HepG2 (cell line): ENCODE results near the gene SUV39H2. TPM values are rescaled to one million over a fixed set of nuclear protein-coding genes. Genes with fewer than 3 reads are reported as not detected.

Source experiments
- ATAC-seq: fragments of 200-7000 bp; cut with Tn5 transposase; 3 replicates; pipeline ENCODE4 v1.9.1; 2020; ENCODE audit warnings: mild to moderate bottlenecking, moderate library complexity
- BruUV-seq: library from RNA; stranded (reverse); fragments of 400-500 nt; replicated peaks from 2 replicates; lab custom pipeline; 2021; lab: Mats Ljungman, UMichigan
- CTCF ChIA-PET: fragments of 300-600 bp; formaldehyde crosslinking; extraction: SDS; loops from one replicate; lab custom pipeline; 2021; ENCODE audit warnings: low total read pairs, inconsistent platforms, low intra/inter-chr PET ratio; lab: Yijun Ruan, JAX
- POLR2A ChIA-PET: fragments of 350-600 bp; sonication (Branson Sonifier 250); formaldehyde crosslinking; loops from one replicate; lab custom pipeline; 2020; ENCODE audit warnings: antibody characterized with exemption, inconsistent platforms; lab: Yijun Ruan, JAX
- DNase-seq: peaks from one replicate; pipeline ENCODE4 v3.0.0-alpha.2; 2015; ENCODE audit warnings: low spot score
- FAIRE-seq: peaks from 3 replicates; lab custom pipeline; 2011; peaks lifted over from hg19 to GRCh38; lab: Jason Lieb, UNC
- H2AFZ ChIP-seq: one replicate; pipeline ENCODE4 v1.6.1; 2011; ENCODE audit warnings: low read length, inconsistent platforms
- H3K27ac ChIP-seq: fragments of 300-600 bp; 3 replicates; pipeline ENCODE4 v1.8.0; 2011; ENCODE audit warnings: mixed run types, mild to moderate bottlenecking, mixed read lengths, low read length, inconsistent platforms; ENCODE audit not compliant: insufficient read depth; ENCODE audit errors: extremely low read length
- H3K27me3 ChIP-seq, 2 experiments: fragments of 200-600 bp in 1 of 2; 2 replicates in 1 of 2; 3 replicates in 1 of 2; pipeline versions ENCODE4 v1.6.0 to v1.8.0; 2011; ENCODE audit warnings: low read length in 2 of 2, mild to moderate bottlenecking in 2 of 2, moderate library complexity in 2 of 2, inconsistent platforms in 1 of 2; ENCODE audit not compliant: insufficient read depth in 2 of 2, control insufficient read depth in 1 of 2
- H3K36me3 ChIP-seq, 2 experiments: fragments of 200-600 bp in 1 of 2; replicated peaks in 1 of 2; 2 replicates in 1 of 2; 3 replicates in 1 of 2; pipeline versions ENCODE4 v1.5.1 to v1.8.0; 2011; ENCODE audit warnings: low read length in 2 of 2, inconsistent platforms in 1 of 2; ENCODE audit not compliant: insufficient read depth in 2 of 2, control insufficient read depth in 1 of 2
- H3K4me1 ChIP-seq: 2 replicates; pipeline ENCODE4 v1.5.1; 2012; ENCODE audit warnings: low read length, inconsistent platforms; ENCODE audit not compliant: insufficient read depth
- H3K4me2 ChIP-seq: 2 replicates; pipeline ENCODE4 v1.6.0; 2011; ENCODE audit warnings: low read depth, low read length, inconsistent platforms
- H3K4me3 ChIP-seq, 3 experiments: fragments of 200-600 bp in 1 of 3; sonication (generic), shearing (Covaris generic) in 1 of 3; replicated peaks in 1 of 3; 2 replicates each; pipeline ENCODE4 v1.5.1; 2011 to 2016; ENCODE audit warnings: low read length in 3 of 3, inconsistent platforms in 2 of 3, low read depth in 2 of 3, mild to moderate bottlenecking in 2 of 3, control low read depth in 1 of 3, mixed read lengths in 1 of 3; ENCODE audit not compliant: insufficient read depth in 1 of 3
- H3K79me2 ChIP-seq: one replicate; pipeline ENCODE4 v1.6.1; 2011; ENCODE audit warnings: low read length, inconsistent platforms; ENCODE audit not compliant: insufficient read depth
- H3K9ac ChIP-seq: 2 replicates; pipeline ENCODE4 v1.6.0; 2011; ENCODE audit warnings: mild to moderate bottlenecking, low read depth, low read length, inconsistent platforms; ENCODE audit not compliant: insufficient read depth
- H3K9me3 ChIP-seq: 2 replicates; pipeline ENCODE4 v1.5.1; 2012; ENCODE audit warnings: mild to moderate bottlenecking, low read length
- H4K20me1 ChIP-seq: 2 replicates; pipeline ENCODE4 v1.6.0; 2011; ENCODE audit warnings: inconsistent platforms, mild to moderate bottlenecking, low read length, moderate library complexity; ENCODE audit not compliant: insufficient read depth
- DMAP1 ChIP-seq: IDR thresholded peaks from 2 replicates; pipeline ENCODE4 v1.6.1; 2016
- HNF1B ChIP-seq: sonication (generic); formaldehyde crosslinking; IDR thresholded peaks from 2 replicates; pipeline ENCODE4 v1.5.1; 2020; ENCODE audit warnings: mild to moderate bottlenecking, moderate library complexity, missing genetic modification reagents
- MAFF ChIP-seq: IDR thresholded peaks from 2 replicates; pipeline ENCODE4 v1.6.1; 2011; ENCODE audit warnings: low read depth, low read length, improper control_type of control experiment
- MAFK ChIP-seq, 2 experiments: IDR thresholded peaks in 1 of 2; conservative IDR thresholded peaks in 1 of 2; 2 replicates each; pipeline ENCODE4 v1.6.1; 2011; ENCODE audit warnings: improper control_type of control experiment in 2 of 2, low read length in 2 of 2
- WGBS: methylation state at CpG from one replicate; pipeline ENCODE4 v1.1.6; 2017; ENCODE audit warnings: low lambda C conversion rate; 5-methylcytosine and 5-hydroxymethylcytosine counted together
- in situ Hi-C: cut with HindIII; loops from 2 replicates; pipeline ENCODE4 v1.10.0; 2017; ENCODE audit warnings: low pct_unique_long_range_greater_than_20kb; ENCODE audit not compliant: extremely low pct_ligation_motif_present
- intact Hi-C: fragments of 100-400 bp; cut with micrococcal nuclease; formaldehyde crosslinking; loops from one replicate; pipeline ENCODE4 v1.10.0; 2022; ENCODE audit not compliant: unreplicated experiment
- polyA plus RNA-seq, 8 experiments: library from polyadenylated mRNA; depleted of rRNA in 3 of 8; stranded (reverse) in 7 of 8; unstranded in 1 of 8; fragments of >200 nt; fragmentation: Illumina TruSeq in 4 of 8; extraction: Trizol in 4 of 8; gene quantifications; 2 replicates each; pipeline versions ENCODE4 v1.2.1 to v1.2.3, GENCODE V29; 2011 to 2016; ENCODE audit warnings: low read depth in 4 of 8, missing spikeins in 1 of 8, mixed read lengths in 1 of 8; ENCODE audit not compliant: insufficient read depth in 1 of 8
- total RNA-seq, 5 experiments: library from RNA; depleted of rRNA; stranded (reverse); fragments of >200 nt; fragmentation: Illumina TruSeq; extraction: Trizol; gene quantifications; 2 replicates each; pipeline ENCODE4 v1.2.3, GENCODE V29; 2016; ENCODE audit warnings: low read depth in 1 of 5

SUV39H2 gene
- total and polyA plus RNA-seq, 2 of the 13 experiments (the other 11 are each of a cell fraction or from before 2014, with no cell fraction given): 9.0 to 44.3 TPM

- Histone ChIP-seq H3K36me3 (peaks cover 18 to 55% of the 10 kb centered on the region in 2 experiments), H2AFZ (no peak overlapping the region)
- TF ChIP-seq DMAP1 (CRISPR knock-in tag): no peak
- peak; percentile 91 for TF ChIP-seq MAFF
- TF ChIP-seq MAFK (conservative IDR thresholded peaks at IDR 0.05 in 1 of 2, IDR thresholded peaks at IDR 0.05 in 1 of 2; ENCODE audit: low read length in 2 of 2): peak; percentile 90 to 94
- TF ChIP-seq, all 625 proteins: peak for 2
- CTCF ChIA-PET: no interaction called here
- 97% methylated on average over 2 of the region's 2 CpGs for WGBS
- no peak overlapping the region for H3K4me3 ChIP-seq
- no peaks in the 10 kb centered on the region for H3K9me3 ChIP-seq
- FAIRE-seq (no peak), ATAC-seq (no peak), DNase-seq (no peak)
- in situ Hi-C loops (no loop called here), intact Hi-C loops (no loop called here)
- H3K27ac ChIP-seq: no peak overlapping the region
- no peaks in the 10 kb centered on the region for H4K20me1 ChIP-seq
- no peak overlapping the region for H3K9ac ChIP-seq
- POLR2A ChIA-PET: no interaction called here
- H3K27me3 ChIP-seq: no peaks in the 10 kb centered on the region
- H3K4me1 ChIP-seq: no peaks in the 10 kb centered on the region
- no peaks in the 10 kb centered on the region for H3K79me2 ChIP-seq
- no peak overlapping the region for H3K4me2 ChIP-seq
- no TSS peak for BruUV-seq
These were observed 46.6 kb downstream of the SUV39H2 start for GRCh38 chr10:14925268-14925667.

- no peak for TF ChIP-seq HNF1B
- in situ Hi-C loops (no loop called here), intact Hi-C loops (no loop called here)
- Histone ChIP-seq H4K20me1 (no peaks in the 10 kb centered on the region), H3K27me3 (no peaks in the 10 kb centered on the region), H3K36me3 (peaks cover 19 to 55% of the 10 kb centered on the region in 2 experiments), H2AFZ (no peak overlapping the region), H3K27ac (no peak overlapping the region), H3K4me3 (no peak overlapping the region), H3K9me3 (no peaks in the 10 kb centered on the region), H3K79me2 (no peaks in the 10 kb centered on the region), H3K4me2 (no peak overlapping the region), H3K4me1 (no peaks in the 10 kb centered on the region), H3K9ac (no peak overlapping the region)
- CTCF ChIA-PET: no interaction called here
- no peak for FAIRE-seq
- no peak for DNase-seq
- 85% methylated on average over 8 of the region's 8 CpGs for WGBS
- no TSS peak for BruUV-seq
- no peak for ATAC-seq
- POLR2A ChIA-PET: no interaction called here
These were observed 47.4 kb downstream of the SUV39H2 start for GRCh38 chr10:14926061-14926470.
